NOMO-1 (cell line): ENCODE data around the gene NIT1.
A peak's percentile ranks its signal among the peaks of the same experiment; 100 is the strongest.
"Not testable (repeated sequence)": the region's sequence is repeated elsewhere in the genome, so short reads cannot be mapped to it uniquely, and the experiment has no call there.

Source experiments
- DNase-seq, 2 experiments: peaks; one replicate each; lab custom pipeline; 2025; ENCODE audit not compliant: unreplicated experiment in 2 of 2; lab: John Stamatoyannopoulos, UW

NIT1 gene

GRCh38 chr1:161111117-161111516 is 6.8 kb upstream of the NIT1 start:
- no peak for DNase-seq

- DNase-seq = peak in 1 of 2 experiments; percentile 41
These were observed 6.4 kb upstream of the NIT1 start for GRCh38 chr1:161111527-161111926.

DNA sequence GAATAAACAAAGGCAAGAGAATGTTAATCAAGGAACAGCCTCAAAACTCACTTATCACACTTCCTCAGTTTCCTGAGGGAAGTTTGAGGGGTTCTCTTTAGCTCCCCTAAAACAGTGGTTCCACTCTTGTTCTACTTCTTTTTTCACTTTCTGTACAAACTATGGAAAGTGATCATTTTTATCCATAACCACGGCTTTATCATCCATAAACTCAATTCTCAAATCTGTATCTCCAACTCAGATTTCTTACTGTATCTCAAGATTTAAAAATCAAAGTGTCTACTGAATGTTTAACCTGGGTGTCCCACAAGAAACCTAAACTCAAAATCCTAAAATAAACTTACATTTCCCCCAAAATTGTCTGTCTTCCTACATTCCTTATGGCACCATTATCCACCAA is 4.0 kb upstream of the NIT1 start:
- DNase-seq = no peak

DNA sequence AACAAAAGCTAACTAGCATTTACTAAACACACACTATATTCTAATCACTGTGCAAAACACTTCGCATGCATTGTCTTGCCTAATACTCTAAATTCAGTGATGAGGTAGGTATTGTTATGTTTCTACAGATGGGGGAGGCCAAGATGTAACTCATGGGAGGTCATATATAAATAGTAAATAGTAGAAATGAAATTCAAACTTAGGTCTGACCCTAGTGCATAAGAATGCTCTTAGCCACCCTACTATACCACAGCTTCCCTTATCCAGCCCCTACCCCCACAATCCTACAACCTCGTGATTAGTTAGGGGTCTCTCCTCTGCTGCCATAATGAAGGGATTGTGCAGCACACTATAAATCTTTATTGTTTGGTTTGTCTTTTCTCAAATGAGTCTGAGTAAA is 3.3 kb upstream of the NIT1 start:
- no peak for DNase-seq

- DNase-seq = peak in 1 of 2 experiments; percentile 32
These were observed 2.7 kb upstream of the NIT1 start for GRCh38 chr1:161115132-161115711.

- DNase-seq = not testable (repeated sequence)
These were observed 1.9 kb upstream of the NIT1 start for GRCh38 chr1:161115961-161116360.

DNA sequence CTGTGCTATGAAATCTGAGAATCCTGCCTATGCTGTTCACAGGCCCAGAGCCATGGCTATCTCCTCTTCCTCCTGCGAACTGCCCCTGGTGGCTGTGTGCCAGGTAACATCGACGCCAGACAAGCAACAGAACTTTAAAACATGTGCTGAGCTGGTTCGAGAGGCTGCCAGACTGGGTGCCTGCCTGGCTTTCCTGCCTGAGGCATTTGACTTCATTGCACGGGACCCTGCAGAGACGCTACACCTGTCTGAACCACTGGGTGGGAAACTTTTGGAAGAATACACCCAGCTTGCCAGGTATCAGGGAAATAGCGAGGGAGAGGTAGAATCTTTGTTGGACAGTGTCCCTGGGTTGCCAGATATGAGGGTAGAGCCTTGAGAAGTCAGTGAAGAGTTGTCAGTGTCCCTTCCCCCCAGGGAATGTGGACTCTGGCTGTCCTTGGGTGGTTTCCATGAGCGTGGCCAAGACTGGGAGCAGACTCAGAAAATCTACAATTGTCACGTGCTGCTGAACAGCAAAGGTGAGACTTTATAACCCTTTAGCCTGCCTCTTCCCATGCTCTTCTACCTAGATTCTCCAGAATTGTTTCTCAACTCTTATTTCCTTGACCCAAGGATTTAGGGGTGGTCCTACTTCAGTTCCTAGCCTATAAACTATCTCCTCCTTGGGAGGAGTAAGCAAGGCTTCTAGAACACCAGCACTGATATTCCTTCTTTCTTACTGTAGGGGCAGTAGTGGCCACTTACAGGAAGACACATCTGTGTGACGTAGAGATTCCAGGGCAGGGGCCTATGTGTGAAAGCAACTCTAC is 1.4 kb downstream of the NIT1 start:
- peak in 1 of 2 experiments; percentile 7 for DNase-seq

DNA sequence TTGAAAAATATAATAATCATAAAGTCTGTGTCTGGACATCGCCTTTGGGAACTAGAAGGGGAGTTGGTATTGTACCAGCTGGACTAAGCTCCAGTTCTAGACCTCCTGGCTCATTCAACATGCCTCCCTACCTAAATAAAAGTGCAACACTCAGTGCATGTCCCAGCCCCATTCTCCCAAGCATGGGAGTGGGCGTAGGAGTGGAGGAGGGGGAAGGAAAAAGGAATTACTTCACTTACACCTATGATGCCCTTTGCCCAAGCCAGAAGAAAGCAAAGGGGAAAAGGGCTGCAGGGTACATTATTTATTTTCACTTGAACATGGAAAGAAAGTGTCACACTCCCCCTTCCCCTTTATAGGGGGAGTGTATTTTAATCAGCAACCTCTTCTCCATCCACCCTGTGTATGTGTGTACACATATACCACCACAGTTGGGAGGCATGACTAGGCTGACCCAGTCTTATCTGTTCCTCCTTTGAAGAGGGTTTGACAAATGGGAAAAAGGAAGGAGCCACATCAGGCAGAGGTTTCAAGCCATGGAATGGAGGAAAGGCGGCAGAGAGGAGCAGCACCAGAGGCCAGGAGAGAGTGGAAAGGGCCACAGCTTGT is 3.2 kb downstream of the NIT1 start:
- DNase-seq = no peak

- DNase-seq = peak; percentile 62 to 68
These were observed 3.9 kb downstream of the NIT1 start for GRCh38 chr1:161121834-161122233.

DNA sequence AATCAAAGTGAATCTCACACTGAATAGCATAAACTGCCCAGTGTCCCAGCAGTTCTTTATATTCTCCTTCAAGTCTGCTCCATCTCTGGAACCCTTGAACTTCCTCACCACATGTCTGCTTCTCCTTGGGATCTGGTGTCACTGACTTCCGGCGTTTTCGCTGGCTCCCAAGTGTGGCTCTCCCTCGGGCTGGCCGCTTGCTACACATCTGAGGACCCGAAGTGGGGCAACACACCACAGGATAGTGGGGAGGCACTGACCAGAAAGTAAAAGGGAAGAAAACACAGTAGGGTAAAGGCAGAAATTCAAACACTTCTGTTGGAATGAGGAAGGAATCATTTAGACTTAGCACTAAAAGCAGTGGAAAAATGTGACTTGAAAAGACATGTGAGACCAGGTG is 5.1 kb downstream of the NIT1 start:
- no peak for DNase-seq

GRCh38 chr1:161127649-161128048 is 9.7 kb downstream of the NIT1 start:
- DNase-seq = peak in 1 of 2 experiments; percentile 14

GRCh38 chr1:161128591-161129420 is 10.9 kb downstream of the NIT1 start:
- DNase-seq = no peak

GRCh38 chr1:161130266-161130665 is 12.4 kb downstream of the NIT1 start:
- DNase-seq = no peak

DNA sequence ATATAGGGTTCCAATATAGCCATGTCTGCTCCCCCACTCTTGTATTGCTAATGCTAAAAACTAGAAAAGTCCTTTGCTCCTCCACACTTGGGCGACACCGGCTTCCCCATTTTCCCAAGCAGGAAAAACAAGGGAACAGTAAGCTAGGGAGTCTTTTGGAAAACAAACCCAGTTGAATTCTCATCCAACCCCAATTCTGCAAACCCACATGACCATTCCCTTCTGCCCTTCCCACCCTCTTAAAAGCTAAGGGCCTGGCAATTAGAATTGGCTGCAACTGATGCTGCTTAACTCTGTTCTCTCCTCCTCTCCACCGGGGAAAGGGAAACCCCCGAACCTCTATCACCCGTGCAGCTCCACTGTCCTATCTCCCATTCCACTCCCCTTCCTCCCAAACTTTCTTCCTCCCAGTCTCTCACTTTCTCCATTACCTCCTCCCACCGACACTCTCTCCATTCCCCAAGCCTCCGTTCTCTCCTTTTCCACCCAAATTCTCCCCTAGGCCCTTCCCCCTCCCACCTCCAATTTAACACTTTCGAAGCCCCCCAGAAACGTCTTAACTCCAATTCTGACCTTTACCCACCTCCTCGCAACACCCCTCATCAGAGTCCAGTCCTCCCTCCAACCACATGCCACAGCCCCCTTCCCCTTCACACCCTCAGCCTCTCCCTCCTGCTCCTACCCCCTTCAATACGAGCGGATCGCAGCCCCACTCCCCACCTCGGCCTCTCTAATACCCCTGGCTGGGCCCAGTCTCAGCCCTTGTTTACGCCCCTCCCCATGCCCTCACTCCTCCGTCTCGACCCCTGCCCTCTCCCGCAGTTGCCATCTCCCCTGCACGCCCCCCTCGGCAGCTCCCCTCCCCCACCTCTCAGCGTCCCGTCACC is 13.9 kb downstream of the NIT1 start:
- DNase-seq = no peak

DNA sequence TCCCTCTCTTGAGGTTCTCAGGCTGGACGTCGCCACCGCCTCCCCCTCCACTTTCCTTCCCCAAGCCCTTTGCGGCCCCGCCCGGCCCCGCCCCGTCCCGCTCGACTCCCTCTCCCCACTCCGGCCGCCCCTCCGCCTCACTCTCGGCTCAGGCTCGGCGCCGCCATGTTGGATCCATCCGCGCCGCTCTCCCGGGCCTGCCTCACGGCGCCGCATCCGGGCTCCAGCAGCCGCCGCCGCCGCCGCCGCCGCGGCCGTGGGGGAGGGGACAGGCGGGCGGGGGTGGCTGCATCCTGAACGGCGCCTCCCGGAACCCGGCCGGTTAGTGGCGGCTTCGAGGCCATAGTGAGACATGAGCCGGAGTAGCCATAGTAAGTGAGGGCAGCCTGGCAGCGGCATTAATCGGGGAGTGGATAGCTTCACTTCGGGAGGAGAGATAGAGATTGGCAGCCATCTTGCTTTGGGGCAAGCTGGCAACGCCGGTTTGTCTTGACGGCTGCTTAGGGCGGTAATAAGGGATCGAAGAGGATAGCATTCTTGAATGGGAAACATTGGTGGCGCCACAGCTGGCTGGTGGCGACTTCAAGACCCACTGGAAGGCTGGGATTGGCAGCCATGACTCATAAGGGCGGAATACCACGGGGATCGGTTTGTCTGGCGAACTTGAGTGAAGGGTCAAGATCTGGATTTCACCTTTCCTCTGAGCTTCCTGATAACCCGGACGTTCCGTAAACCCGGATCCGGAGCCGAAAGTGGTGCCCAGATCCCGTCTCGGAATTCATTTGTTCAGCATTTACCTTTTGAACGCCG is 14.7 kb downstream of the NIT1 start, which contains the start of gene DEDD:
Gene DEDD (minus strand): TSS at position 258 of the 810 bp plus-strand sequence. CDS start 8,205 bp downstream, outside the sequence.
- peak; percentile 95 to 99 for DNase-seq

DNA sequence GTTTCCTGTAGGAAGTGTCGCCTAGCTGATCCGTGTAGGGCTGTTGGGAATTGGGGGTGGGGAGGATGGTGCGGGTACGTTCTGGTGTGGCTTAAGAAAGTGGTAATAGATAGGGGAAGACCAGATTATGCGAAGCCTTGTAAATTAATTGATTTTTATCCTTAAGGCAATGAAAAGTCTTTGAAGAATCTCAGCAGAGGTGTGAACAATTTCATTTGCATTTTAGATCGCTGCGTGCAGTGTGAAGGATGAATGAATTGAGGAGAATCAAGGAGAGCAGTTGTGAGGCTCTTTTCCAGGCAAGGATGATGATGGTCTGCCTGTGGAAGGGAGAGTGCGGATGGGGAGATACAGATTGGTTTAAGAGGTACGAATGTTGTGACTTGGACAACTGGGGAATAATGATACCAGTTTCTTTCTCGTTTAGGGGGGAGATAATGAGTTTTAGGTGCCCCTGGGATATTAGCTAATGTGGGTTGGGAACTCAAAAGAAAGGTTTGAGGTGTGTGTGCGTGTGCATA is 15.4 kb downstream of the NIT1 start:
- peak in 1 of 2 experiments; percentile 57 for DNase-seq

- no peak for DNase-seq
These were observed 20.0 kb downstream of the NIT1 start for GRCh38 chr1:161137881-161138280.

DNA sequence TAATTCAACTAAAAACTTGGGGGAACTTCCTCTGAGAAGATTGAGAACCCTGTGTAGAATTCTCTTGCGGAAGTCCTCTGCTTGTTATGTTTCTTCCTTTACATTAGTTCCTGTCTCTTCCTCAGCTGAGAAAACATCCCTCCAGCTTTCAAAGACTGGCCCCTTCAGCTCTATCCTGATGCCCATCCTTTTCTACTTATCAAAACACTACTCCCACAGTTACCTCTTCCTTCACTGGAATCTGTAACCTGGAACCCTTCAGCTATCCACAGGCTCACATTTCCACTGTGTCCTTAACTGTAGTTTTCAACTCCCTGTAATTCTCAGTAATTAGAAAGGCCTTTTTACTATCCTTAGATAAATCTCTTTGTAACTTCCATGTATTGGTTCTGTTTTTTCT is 20.5 kb downstream of the NIT1 start:
- peak in 1 of 2 experiments; percentile 15 for DNase-seq

DNA sequence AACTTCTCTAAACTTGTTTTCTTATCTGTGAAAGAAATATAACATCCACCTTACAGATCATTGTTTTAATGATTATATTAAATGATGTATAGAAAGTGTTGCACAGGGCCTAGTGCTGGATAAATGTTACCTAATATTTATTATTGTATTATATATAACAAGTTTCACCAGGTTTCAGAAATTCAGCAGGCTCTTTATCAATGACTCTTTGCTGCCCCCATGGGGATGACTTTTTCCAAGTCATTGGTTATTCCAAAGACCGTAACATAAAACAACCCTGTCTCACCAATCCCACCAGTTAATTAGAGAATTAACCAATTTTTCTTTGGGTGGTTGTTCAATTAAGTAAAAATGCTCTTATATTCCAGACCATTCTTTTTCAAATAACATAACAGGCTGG is 21.9 kb downstream of the NIT1 start:
- DNase-seq = peak in 1 of 2 experiments; percentile 42
